T1000 (cell line): ENCODE results near the gene CHST13.

Experiments
- DNase-seq: peaks from one replicate; lab custom pipeline; 2025; ENCODE audit warnings: mixed read lengths; lab: John Stamatoyannopoulos, UW

CHST13 gene

DNA sequence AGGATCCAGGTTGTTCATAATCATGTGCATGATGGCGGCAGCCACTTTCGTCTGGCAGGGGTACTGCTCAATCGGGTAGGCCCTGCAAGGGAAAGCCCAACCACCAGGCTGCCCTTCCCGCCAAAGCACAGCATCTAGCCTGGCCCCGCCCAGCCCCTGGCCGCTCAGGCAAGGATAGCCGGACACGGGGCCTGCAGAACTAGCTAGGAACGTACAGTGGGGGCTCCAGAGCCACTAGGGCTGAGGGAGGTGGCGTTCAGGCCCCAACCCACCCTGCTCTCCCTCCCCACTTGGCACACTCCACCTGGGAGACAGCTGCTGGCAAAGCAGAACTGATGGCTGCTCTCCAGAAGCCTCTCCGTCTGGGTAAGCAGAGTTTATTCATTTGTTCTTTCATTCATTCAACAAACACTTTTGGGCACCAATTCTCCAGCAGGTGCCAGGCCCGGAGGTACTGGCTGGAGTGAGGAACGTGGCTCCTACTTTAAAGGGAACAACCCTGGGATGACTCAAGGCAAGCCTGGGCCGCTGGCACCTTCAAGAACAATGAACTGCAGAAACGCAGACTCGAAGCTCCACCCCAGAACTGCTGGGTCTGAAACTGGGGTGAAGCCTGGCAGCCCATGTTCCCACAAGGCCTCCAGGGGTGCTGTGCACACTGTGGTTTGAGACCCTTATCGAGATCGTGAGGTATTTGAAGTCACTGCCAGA lies 14.2 kb upstream of the CHST13 start:
- no peak for DNase-seq

DNA sequence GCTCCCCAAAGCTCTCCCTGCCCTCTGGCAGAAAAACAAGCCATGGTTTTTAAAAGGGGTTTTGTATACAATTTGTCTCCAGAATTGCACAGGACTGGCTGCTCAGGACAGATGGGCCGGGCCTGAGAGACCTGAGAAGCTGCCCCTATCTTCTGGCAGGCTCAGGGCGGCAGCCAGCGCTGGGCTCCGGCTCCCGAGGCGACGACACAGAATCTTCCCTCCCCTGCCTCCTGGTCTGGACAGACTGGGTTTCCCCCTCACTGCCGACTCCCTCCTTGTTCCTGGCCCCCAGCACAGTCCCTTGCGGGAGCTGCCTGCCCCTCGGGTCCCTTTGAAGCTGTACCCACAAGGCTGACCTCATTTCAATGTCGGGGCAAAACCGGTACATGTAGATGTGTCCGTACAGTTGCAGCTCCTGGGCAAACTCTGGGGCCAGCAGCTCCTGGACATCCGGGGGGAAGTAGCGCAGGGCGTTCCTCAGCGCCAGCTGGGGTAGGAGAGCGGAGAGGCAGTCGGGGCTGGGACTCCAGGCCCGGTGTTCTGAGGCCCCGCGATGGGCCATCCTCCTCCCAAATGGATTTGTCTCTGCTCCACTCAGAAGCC lies 13.5 kb upstream of the CHST13 start:
- DNase-seq = no peak

DNA sequence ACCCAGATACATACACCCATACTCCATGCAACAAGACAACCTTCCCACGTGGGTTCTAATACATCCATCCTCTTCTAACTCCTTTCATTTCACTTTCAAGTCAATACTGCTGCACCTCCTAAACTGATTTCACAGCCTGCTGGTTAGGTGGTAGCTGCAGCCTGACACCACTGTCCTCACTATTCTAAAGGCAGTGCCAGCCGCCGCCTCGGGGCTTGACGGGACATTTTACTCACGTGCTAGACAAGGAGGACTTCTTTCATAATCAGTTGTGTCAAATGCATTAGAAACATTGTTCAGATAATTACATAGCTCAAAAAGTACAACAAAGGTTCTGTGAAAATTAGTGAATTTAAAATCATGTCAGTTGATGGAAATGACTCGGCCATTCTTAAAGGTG lies 12.7 kb upstream of the CHST13 start:
- DNase-seq = no peak

DNA sequence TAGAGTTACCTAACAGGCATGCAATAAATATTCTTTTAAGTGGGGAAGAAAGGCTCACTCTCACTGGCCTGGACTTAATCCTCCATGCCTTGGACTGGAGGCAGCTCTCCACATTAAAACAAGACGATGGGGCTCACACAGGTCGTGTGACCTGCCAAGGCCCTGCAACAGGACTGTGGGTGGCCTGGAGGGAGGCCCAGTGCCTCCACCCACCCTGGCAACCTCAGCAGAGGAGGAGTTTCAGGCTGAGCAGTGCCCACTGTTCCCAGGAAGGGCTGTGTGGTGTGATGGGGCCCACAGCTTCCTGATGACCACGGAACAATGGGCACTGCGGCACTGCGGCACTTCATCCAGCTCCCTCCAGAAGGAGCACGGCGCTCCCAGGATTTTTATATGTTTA lies 11.9 kb upstream of the CHST13 start:
- no peak for DNase-seq

GRCh38 chr3:126512916-126513650 lies 10.9 kb upstream of the CHST13 start:
- no peak for DNase-seq

GRCh38 chr3:126514161-126514560 lies 9.8 kb upstream of the CHST13 start:
- DNase-seq = no peak

DNA sequence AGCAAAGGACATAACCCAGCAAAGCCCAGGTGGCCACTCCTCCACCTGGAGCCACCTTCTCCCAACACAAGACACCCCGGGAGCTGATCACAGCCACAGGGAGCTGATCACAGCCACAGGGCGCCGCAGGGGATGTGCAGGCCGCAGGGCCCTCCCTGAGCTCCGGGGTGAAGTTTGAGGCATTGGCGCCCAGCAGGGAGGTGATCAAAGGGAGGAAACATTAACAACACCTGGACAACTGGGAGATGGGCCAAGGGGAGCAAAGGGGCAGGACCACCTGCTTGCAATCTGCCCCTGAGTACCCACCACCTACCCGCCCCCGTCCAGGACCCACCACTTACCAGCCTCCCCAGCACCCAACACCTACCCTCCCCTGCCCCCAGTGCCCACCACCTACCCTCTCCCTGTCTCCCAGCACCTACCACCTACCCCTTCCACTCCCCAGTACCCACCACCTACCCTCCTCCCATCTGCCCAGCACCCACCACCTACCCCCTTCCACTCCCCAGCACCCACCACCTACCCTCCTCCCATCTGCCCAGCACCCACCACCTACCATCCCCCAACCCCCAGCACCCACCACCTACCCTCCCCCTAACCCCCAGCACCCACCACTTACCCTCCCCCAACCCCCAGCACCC lies 8.8 kb upstream of the CHST13 start:
- no peak for DNase-seq

DNA sequence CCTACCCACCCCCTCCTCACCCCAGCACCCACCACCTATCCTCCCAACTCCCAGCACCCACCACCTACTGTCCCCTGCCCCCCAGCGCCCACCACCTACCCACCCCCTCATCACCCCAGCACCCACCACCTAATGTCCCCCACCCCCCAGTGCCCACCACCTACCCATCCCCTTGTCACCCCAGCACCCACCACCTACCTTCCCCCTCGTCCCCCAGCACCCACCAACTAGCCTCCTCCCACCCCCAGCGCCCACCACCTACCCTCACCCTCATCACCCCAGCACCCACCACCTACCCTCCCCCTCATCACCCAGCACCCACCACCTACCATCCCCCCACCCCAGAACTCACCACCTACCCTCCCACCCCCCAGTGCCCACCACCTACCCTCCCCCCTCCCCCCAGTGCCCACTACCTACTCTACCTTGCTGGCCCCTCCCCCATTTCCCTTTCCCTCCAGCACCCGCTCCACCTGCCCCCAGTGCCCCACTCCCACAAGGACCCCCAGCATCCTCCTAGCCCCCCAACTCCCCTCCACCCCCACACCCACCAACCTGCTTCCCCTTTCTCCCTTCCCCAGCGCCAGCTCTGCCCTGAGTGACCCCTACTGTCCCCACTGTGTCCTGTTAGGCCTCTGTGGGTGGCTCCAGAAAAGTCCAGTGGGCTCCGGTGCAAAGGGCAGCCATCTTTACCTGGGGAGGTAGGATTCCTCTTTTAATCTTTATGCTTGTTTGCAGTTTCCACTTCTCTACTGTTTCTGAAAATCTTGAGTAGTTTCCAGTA lies 7.6 kb upstream of the CHST13 start:
- DNase-seq = no peak

GRCh38 chr3:126516936-126517290 lies 7.0 kb upstream of the CHST13 start:
- DNase-seq = no peak

- DNase-seq = no peak
These were observed 6.5 kb upstream of the CHST13 start, which contains the start of gene UROC1 for GRCh38 chr3:126517291-126517951. Gene UROC1, minus strand, starts transcription at chr3:126517773. Its CDS starts 54 bp downstream, at chr3:126517719.

DNA sequence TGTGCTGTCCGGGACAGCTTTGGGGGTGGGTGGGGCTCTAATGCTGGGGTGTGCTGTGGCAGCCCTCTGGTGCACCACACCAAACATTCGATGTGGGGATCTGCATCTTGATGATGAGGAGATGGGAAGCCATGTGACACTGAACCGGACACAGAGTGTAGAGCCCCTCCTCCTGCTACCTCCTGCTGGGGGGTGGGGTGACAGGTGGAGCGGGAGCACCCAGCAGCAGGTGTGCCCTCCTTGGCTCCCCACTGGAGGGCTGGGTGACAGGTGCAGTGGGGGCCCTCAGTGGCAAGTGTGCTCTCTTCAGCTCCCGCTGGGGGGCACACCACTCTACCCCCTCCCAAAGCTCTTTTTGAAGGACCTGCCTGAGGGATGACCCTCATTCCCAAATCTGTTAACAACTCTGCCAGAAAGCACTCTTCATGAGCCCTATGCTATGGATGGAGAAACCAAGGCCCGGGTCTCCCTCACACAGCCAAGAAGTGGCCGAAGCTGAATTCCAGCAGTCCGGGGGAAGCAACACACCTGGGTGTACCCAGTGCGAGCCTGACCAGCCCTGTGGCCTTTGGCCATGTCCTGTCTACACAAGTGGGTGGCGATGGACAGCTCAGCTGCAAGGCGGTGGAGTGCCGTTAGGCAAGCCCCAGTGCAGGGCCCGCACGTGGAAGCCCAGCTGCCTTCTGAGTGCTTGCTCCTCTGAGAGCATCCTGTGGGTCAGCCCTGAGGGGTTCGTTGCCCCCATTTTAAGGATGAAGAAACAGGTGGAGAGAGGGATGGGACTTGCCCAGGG lies 5.8 kb upstream of the CHST13 start:
- no peak for DNase-seq

DNA sequence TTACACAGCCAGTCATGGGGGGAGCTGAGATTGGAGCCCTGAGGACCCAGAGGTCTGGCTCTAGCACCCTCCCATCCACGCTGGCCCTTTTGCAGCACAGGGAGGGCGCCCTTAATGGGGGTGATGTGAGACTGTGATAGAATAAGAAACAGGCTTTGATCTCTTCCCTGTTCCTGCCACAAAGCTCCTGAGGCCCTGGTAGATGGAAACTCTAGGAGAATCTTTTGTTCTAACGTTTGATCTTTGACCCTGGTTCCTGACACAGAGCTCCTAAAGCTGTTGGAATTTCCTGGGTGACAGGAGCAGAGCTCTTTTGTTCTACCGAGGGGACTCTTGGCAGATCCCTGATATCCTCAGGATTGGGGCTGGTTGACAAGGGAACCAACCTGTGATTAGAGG lies 5.2 kb upstream of the CHST13 start:
- DNase-seq = no peak

DNA sequence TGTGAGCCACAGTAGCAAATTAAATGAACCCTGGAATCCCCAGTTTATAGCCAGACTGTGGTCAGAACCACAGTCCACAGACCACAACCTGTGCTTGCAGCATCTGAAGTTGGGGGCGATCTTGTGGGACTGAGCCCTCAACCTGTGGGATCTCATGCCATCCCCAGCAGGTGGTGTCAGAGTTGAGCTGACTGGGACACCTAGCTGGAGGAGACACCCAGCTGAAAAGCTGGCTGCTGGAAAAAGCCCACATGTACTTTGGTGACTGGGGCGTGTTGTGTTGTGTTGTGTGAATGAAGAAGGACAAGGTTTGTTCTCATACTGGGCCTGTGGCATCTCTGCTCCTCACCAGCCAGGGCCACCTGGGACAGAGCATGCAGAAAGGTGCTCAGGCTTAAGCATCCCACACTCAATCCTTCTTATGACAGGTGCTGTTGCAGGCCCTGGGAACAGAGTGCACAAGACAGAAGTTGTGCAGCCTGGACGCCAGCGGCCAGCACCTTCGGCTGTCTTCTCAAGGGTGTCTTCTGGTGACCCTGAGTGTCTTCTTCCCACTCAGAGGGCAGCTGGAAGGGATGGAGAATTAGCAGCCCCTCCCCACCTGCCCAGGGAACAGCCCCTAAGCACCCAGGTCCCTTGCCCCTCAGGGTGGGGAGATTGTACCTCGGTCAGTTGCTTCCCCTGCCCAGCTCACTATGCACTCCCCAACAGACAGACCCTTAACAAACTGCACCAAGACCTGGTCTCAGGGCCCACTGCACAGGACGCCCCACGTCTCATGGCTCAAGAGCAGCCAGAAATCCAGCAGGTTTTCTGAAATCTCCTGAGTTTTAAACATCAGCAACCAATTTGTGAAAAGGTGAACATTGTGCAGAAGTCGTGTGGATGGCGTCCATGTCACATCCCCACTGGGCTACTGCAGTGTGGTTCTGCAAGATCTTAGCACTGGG lies 4.2 kb upstream of the CHST13 start:
- DNase-seq = no peak

- DNase-seq = no peak
These were observed 2.6 kb upstream of the CHST13 start for GRCh38 chr3:126521122-126521891.

GRCh38 chr3:126522363-126522788 lies 1.6 kb upstream of the CHST13 start:
- peak; percentile 35 for DNase-seq

DNA sequence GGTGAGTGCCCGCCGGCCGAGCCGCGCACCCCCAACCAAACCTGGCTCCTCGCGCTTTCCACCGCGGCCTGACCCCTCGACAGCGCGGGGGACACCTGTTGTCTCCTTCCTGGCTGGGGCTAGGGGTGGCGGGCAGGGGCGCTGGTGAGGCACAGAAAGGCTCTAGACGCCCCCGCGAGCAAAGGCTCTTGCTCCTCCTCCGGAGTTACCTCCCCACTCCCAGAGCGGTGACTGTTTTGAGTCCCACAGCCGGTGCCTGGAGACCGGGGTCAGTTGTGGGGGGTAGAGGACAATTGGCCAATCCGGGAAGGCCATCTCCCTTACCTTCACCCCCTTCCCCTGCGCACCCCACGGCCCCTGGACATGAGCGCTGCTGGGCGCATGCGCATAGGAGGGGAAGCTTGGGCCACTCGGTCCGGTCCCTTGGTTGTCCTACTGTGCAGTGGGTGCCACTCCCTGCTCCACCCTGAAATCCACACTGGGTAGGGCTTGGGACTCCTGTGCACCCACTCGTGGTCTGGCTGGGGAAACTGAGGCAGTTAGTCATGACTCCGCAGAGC lies 554 bp downstream of the CHST13 start:
- no peak for DNase-seq

- no peak for DNase-seq
These were observed 1.3 kb downstream of the CHST13 start for GRCh38 chr3:126525091-126525852.
